K562 (cell line): Measurements from ENCODE around the gene BCAR3. TPM values are rescaled to one million over a fixed set of nuclear protein-coding genes. Genes with fewer than 3 reads are reported as not detected.

Source experiments
- CBX3 ChIP-seq, 2 experiments: IDR thresholded peaks; 1 replicate in 1 of 2; 2 replicates in 1 of 2; pipeline ENCODE4 v1.6.1; 2012; ENCODE audit warnings: inconsistent platforms in 2 of 2, low read length in 2 of 2, borderline replicate concordance in 1 of 2, control low read depth in 1 of 2
- CTBP1 ChIP-seq: fragments of 450-650 bp; IDR thresholded peaks from 2 replicates; pipeline ENCODE4 v1.6.1; 2016; ENCODE audit warnings: borderline replicate concordance
- HNRNPLL ChIP-seq: fragments of 200-400 bp; formaldehyde crosslinking; IDR thresholded peaks from 2 replicates; pipeline ENCODE4 v1.6.1; 2017; ENCODE audit warnings: low read length, low read depth, mild to moderate bottlenecking; ENCODE audit not compliant: poor library complexity, severe bottlenecking
- POLR2H ChIP-seq: IDR thresholded peaks from 2 replicates; pipeline ENCODE4 v1.6.1; 2016; ENCODE audit warnings: missing genetic modification characterization, low read depth, mild to moderate bottlenecking, control low read depth, missing compliant biosample characterization, moderate library complexity
- RFX7 ChIP-seq: fragments of 250-450 bp; sonication (Bioruptor Pico); IDR thresholded peaks from 2 replicates; pipeline ENCODE4 v1.5.1; 2021; ENCODE audit warnings: mild to moderate bottlenecking
- RHOXF2B ChIP-seq: fragments of 250-450 bp; sonication (Bioruptor Pico); conservative IDR thresholded peaks from 2 replicates; pipeline ENCODE4 v1.5.1; 2021
- SMARCB1 ChIP-seq: IDR thresholded peaks from 2 replicates; pipeline ENCODE4 v1.6.1; 2011; ENCODE audit warnings: improper control_type of control experiment, low read depth; ENCODE audit not compliant: insufficient read length
- ZBTB34 ChIP-seq: fragments of 250-450 bp; sonication (Bioruptor Pico); IDR thresholded peaks from 2 replicates; pipeline ENCODE4 v1.8.0; 2021; ENCODE audit warnings: mild to moderate bottlenecking, moderate library complexity
- ZZZ3 ChIP-seq: fragments of 450-650 bp; IDR thresholded peaks from 2 replicates; pipeline ENCODE4 v1.6.1; 2016; ENCODE audit warnings: antibody characterized with exemption, mild to moderate bottlenecking, moderate library complexity
- polyA plus RNA-seq, 8 experiments: library from polyadenylated mRNA; depleted of rRNA in 4 of 8; stranded (reverse) in 5 of 8; unstranded in 3 of 8; fragments of >200 nt; fragmentation: Nextera tagmentation in 2 of 8; fragmentation: Illumina TruSeq in 1 of 8; extraction: Ambion mirVana in 2 of 8; extraction: Trizol in 1 of 8; gene quantifications; 2 replicates each; pipeline versions ENCODE4 v1.2.1 to v1.2.3, GENCODE V29; 2011 to 2014; ENCODE audit warnings: inconsistent platforms in 1 of 8, missing spikeins in 1 of 8
- total RNA-seq, 7 experiments: library from RNA; depleted of rRNA in 6 of 7; stranded (reverse); fragments of >200 nt in 6 of 7; fragmentation: Illumina TruSeq in 2 of 7; extraction: Trizol in 2 of 7; gene quantifications; 2 replicates each; pipeline versions ENCODE4 v1.2.1 to v1.2.3, GENCODE V29; 2011 to 2021; ENCODE audit warnings: low replicate concordance in 1 of 7
- TF ChIP-seq, protein P1 (sequence below): fragments of 450-650 bp; IDR thresholded peaks from 2 replicates; pipeline ENCODE4 v1.6.1; 2016; ENCODE audit warnings: missing biosample characterization, missing genetic modification characterization
- TF ChIP-seq, protein P2 (sequence below): fragments of 250-450 bp; sonication (Bioruptor Pico); IDR thresholded peaks from 2 replicates; pipeline ENCODE4 v1.6.1; 2021; ENCODE audit warnings: mild to moderate bottlenecking
- TF ChIP-seq, protein P3 (sequence below): sonication (generic); formaldehyde crosslinking; IDR thresholded peaks from 2 replicates; pipeline ENCODE4 v1.9.0; 2022; ENCODE audit warnings: mild to moderate bottlenecking, missing genetic modification reagents

Gene BCAR3
- total and polyA plus RNA-seq, 9 of the 15 experiments (the other 6 are each of a cell fraction or from before 2014, with no cell fraction given), result 1.8 to 6.3 (median 3.8) TPM

GRCh38 chr1:93651695-93652094 is 29.9 kb downstream of the BCAR3 start (continued):
- TF ChIP-seq POLR2H (tag), result no peak
- no peak for TF ChIP-seq SMARCB1
- TF ChIP-seq RHOXF2B (CRISPR knock-in tag), result no peak
- TF ChIP-seq, protein P1, sequence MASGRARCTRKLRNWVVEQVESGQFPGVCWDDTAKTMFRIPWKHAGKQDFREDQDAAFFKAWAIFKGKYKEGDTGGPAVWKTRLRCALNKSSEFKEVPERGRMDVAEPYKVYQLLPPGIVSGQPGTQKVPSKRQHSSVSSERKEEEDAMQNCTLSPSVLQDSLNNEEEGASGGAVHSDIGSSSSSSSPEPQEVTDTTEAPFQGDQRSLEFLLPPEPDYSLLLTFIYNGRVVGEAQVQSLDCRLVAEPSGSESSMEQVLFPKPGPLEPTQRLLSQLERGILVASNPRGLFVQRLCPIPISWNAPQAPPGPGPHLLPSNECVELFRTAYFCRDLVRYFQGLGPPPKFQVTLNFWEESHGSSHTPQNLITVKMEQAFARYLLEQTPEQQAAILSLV (tag), result no peak
- no peak for TF ChIP-seq CBX3 (IDR thresholded peaks at IDR 0.05; ENCODE audit: borderline replicate concordance in 1 of 2, low read length in 2 of 2)
- no peak for TF ChIP-seq HNRNPLL
- TF ChIP-seq, protein P2, sequence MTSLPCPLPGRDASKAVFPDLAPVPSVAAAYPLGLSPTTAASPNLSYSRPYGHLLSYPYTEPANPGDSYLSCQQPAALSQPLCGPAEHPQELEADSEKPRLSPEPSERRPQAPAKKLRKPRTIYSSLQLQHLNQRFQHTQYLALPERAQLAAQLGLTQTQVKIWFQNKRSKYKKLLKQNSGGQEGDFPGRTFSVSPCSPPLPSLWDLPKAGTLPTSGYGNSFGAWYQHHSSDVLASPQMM (CRISPR knock-in tag), result no peak
- no peak for TF ChIP-seq CTBP1
- TF ChIP-seq ZZZ3, result no peak
- TF ChIP-seq ZBTB34 (CRISPR knock-in tag), result no peak
- no peak for TF ChIP-seq RFX7
- TF ChIP-seq, protein P3, sequence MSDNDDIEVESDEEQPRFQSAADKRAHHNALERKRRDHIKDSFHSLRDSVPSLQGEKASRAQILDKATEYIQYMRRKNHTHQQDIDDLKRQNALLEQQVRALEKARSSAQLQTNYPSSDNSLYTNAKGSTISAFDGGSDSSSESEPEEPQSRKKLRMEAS (CRISPR knock-in tag), result no peak
